NK-92 (cell line): ENCODE data around the gene TMPRSS3.

Experiments
- DNase-seq: peaks from one replicate; lab custom pipeline; 2025; ENCODE audit not compliant: unreplicated experiment; lab: John Stamatoyannopoulos, UW

The TMPRSS3 gene

DNA sequence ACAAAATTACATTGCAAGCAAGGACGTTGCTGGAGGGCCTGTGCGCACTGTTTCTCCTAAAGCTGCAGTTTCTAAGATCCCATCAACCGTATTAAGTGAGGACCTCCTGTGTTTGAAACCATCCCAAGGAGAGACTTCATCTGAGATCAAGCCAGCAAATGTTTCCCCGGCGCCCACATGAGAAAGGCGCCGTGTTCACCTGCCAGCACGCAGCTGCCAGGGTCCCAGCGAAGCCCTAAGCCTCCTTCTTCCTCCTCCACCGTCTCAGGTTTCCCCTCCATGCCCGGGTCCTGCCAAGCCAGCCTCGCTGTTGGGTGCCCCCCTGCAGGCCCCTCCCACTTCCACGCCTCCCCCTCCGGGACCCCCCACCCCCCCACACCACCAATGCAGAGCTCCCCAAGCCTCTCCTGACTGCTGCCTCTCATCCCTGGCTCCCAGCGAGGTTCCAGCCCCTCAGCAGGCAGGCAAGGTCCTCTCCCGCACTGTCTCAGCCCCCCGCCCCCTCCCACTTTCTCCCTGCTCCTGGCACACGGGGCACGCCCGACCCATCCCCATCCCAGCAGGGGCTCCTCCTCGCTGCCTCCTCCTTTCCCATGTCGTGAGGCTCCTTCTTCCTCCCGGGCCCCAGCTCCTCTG, 20.9 kb downstream of the TMPRSS3 start:
- DNase-seq: no peak

DNA sequence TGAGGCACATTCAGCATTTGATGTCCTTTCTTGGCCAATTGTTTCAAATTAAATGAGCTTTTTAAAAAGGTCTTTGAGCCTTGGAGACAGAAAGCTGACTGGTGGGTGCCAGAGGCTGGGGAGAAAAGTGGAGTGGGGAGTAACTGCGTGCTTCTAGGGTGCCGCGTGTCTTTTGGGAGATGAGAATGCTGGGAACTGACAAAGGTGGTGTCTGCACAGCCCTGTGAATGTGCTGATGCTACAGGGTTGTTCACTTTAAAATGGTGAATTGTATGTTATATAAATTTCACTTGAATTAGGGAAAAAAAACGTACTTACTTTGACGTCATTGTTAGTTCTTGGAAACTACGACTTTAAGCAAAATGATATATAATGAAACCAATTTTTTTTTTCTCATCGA, 21.4 kb downstream of the TMPRSS3 start:
- DNase-seq: no peak

DNA sequence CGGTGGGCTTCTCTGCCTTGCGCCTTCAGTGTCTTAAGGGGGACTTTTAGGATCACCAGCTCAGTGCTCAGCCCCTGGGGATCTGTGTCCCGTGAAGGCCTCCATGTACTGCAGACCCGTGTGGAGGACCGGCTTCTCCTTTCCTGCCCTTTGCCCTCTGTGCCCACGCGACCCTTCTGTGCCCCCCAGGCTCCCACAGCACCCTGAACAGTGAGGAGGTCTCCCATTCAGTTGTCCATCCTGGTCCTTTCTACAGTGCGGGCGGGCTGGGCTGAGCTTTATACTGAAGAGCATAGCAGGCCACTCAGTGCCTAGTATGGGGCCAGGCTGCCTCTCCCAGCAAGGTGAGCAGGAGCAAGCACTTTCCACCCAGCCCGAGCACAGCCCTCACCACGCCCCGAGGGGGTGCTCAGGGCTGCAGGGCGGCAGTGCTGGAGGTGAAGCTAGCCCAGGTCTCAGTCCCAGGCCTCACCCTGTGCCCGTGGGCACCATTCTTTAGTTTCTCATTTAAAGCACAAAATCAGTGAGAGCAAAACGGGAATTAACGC, 21.9 kb downstream of the TMPRSS3 start:
- DNase-seq: no peak

DNA sequence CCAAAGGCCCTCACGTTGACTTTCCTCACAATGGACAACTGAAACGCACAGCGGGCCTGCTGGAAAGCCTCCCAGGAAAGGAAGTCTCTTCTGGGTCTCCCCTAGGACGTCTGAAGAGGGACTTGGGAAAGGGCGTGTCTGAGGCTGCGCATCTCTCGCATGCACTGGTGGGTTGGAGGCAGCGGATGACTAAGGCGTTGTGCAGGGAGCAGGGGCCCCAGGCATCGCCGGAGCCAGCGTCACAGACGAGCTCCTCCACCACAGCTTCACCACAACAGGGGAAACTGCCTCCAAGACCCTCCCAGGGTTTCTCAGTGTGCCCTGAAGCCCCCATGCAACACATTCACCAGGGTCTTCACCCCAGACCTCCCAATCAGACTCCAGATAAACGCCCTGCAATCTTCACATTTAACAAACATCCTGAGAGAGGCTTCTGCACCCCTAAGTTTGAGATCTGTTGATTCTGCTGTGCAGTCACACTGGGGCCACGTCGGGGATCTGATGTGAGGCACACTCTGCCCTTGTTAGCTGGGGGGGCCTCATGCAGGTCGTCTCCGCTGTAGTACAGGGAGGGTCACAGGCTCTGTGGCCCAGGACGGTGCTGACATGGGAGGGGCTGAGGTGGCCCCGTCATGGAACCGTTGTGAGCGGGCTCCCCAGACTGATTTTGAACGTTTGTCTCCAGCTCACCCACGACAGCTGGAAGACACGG, 22.5 kb downstream of the TMPRSS3 start:
- DNase-seq: no peak

DNA sequence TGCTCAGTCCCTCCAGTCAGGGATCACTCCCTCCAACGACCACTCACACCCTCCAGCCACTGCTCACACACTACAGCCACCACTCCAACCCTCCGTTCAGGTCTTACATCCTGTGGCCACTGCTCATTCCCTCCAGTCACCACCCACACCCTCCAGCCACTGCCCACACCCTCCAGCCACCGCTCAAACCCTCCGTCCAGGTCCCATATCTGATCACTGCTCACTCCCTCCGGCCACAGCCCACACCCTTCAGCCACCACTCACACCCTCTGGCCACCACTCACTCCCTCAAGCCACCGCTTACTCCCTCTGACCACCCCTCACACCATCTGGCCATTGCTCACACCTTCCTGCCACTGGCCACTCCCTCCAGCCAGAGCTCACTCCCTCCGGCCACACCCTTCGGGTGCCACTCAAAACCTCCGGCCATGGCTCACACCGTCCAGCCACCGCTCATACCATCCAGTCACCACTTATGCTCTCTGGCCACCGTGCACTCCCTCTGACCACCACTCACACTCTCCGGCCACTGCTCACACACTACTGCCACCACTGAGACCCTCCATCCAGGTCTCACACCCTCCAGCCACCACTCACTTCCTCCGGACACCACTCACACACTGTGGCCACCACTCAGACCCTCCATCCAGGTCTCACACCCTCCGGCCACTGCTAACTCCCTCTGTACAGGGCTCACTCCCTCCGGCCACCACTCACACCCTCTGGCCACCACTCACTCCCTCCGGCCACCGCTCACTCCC, 24.8 kb downstream of the TMPRSS3 start:
- DNase-seq: no peak

DNA sequence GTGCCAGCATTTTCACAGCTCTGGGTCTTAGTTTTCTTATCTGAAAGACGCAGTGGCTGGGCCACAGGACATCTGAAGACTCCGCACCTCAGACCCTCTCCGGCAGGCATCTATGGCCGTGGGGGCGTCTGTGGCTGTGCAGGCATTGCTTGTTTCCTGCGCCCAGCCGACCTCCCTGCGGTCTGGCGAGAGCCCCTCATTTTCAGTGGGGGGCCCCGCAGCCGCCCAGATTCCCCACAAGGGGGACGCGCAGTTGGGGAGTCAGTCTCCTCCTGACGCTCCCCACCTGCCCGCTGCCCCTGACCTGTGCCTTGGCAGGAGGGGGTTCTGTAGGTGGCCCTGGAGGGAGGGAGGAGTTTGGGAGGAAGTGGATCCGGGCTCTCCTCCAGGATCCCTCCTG, 26.0 kb downstream of the TMPRSS3 start:
- DNase-seq: no peak

DNA sequence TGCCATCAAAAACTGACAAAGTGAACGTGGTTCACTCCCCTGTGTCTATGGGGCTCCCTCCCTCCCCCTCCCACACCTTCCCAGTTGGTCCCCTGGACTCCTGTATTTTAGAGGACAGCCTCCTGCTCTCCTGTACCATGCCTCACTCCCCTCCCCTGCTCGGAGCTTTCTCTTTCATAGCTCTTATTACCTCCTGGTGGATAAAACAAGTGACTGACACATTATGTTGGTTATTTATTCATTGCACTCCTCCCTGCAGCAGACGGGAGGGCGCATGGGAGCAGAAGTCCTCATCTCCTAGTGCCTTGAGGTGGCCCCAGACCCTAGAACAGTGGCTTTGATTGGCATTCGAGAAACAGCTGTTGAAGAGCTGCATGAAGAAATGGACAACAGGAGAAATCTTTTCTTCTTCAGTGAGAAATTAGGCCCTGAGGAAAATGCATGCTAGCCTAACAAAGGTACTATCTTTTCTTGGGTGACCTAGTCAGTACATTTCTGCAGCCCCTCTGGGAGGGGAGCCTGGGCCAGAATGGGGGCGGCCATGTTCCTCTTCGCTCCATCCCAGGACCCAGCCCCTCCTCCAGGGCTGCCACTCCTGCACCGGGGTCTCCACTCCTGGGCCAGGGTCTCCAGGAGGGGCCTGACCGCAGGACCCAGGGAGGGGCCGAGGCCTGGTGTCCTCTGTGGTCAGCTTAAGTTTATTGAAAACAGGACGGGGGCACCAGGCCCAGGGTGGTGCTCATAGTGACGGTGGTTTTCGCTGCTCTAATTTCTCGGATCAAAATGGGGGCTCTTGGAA, 28.3 kb downstream of the TMPRSS3 start:
- DNase-seq: no peak

DNA sequence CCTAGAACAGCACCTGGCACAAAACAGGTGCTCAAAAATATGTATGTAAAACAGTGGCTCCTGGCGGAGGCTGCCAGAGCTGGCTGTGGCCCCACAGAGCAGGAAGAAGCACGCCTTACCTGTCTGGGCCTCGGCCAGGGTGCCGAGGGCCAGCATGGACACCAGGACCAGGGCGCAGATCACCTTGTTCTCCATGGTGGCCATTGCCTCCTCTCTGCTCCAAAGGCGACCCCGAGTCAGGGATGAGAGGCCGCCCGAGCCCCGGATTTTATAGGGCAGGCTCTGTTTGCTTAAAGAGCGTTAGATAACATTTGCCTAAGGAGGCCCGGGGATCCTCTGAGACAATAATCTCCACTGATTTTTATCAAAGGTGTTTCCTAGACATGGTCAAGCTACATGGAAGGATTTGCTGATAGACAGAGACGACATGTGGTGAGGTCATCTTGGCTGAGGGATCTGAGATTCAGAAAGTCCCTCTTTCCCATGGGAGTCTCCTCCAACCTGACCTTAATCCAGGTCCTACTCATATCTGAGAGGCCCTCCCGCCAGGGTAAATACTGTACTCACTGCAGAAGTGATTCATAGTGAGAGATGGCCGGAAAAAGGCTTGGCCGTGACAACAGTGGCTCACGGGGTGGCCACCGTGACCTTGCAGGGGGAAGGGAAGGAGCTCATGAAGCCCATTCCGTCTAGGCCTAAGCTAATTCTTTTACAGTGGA, 29.4 kb downstream of the TMPRSS3 start, which contains the start of gene TFF1:
Gene TFF1, minus strand, starts transcription at position 244 of the 719 bp plus-strand sequence. Its CDS starts 40 bp downstream, at position 204.
- DNase-seq: no peak

DNA sequence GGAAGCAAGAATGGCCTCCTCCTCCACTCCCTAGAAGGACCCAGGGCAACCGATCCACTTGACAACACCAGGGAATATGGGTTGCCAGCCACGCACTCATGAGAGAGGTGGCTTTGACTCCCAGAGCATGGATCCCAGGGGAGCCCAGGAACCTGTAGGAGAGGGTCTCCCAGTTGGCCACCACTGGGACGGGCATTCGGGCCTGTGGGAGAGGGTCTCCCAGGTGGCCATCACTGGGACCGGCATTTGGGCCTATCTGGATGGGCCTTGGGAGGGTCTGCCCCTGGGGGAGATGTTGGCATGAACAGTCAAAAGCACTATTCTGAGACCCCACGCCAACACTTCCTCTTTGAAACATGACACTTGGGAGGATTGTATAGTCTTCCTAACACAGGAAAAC, 30.1 kb downstream of the TMPRSS3 start:
- no peak for DNase-seq

DNA sequence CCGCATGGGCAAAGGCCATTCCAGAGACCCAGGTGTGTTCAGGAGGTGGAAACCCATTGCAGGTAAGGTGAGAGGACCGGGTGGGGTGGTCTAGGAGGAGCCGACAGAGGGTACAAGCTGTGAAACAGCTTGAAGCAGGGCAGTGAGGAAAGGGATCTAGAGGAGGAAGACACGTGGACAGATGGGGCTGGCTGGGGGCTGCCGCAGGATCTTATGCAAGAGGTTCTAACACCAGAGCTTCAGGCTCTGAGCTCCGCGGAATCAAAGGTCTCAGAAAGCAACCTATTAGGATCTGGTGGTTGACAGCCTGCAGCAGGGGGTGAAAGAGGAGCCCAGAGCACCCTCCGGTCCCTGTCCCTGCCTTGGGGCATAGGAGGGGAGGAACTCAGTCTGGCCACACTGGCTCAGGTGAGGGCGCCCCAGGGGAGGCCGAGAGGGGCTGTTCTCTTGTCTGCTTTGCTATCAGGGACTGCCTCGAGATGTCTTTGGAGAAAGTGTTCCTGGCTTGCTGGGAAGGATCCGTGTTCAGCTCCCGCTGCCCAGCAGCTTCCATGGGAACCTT, 31.5 kb downstream of the TMPRSS3 start:
- DNase-seq: no peak

DNA sequence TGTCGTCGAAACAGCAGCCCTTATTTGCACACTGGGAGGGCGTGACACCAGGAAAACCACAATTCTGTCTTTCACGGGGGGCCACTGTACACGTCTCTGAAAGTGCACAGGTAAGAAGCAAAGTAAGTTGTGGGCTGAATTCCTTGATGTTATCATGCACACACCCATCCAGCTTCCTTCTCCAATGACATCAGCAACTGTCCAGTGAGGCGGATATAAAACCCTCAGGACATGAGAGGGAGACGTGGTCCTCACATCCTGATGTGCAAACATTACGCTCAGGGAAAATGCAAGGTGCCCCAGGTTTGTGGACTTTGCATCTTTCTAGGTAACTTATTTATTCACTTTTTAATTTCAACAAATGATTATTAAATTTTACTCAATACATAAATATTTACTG, 32.5 kb downstream of the TMPRSS3 start:
- no peak for DNase-seq

DNA sequence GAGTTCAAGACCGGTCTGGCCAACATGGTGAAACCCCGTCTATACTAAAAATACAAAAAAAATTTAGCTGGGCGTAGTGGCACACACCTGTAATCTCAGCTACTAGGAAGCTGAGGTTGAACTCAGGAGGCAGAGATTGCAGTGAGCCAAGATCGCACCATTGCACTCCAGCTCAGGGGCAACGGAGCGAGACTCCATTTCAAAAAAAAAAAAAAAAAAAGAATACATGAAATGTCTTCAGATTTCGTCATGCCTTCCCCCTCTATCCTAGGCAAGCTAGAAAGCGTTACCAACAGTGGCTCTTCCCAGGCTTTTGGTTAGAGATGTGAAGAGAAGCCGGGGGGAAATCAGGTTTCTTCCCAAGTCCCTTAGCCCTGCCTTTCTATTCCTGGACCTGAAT, 33.2 kb downstream of the TMPRSS3 start:
- no peak for DNase-seq

DNA sequence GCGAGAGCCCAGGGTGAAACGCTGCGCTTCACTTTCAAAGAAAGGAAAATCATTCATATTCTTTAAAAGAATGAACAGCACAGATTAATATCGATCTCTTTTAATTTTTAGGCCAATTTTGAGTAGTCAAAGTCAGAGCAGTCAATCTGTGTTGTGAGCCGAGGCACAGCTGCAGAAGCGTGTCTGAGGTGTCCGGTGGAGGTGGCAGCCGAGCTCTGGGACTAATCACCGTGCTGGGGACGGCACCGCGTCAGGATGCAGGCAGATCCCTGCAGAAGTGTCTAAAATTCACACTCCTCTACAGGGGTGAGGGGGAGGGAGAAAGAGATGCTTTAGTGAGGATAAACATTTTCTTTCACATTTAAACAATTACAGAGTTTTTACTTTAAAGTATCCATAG, 33.7 kb downstream of the TMPRSS3 start:
- no peak for DNase-seq

DNA sequence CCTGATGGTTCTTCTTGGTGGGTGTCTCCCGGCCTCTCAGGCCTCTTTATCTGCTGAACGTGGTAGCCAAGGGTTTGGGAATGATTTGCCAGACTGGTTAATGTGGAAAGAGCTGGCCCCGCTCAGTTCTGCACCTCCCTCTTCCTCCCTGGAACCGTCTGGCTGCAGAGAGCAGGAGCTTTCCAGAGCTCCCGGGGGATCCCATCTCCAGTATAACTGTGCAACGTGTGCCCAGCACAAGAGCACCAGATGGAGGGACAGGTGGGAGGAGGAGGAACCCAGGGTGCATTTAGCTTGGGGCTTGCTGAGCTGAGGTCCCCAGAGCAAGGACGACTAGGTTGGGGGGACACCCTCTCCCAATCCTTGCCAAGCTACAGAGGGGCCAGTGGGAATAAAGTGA, 34.6 kb downstream of the TMPRSS3 start:
- no peak for DNase-seq

DNA sequence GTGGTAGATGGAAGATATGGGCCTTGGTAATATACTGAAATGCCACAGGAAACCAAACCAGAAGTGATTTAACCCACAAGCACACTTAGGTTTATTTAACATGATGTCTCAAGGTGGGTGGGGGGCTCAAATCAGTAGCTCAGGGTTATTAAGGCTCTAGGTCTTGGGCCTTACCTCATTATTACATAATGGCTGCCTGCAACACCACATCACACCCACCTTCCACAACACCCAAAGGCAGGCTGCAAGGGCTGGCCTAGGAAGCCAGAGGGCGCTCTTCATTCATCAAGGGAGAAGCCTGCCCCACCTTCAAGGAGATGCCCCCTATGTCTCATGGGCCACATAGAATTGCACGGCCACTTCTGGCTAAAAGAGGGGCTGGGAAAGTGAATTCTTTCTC, 35.5 kb downstream of the TMPRSS3 start:
- no peak for DNase-seq

DNA sequence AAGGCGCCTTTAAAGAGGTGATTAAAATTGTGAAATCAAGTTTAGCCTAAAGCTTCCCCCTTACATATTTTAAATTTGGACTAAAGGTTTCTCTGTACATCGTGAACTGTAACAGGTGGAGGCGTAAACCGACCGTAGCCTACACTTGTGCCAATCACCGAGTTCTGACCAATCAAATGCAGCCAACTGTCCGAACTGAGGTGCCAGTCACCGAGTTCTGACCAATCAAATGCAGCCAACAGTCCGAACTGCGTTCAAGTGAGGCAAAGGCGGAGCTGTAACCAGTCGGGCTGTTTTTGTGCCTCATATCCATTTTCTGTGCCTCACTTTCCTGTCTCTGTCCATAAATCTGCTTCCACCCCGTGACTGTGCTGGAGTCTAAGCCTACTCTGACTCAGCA, 36.9 kb downstream of the TMPRSS3 start:
- DNase-seq: no peak

DNA sequence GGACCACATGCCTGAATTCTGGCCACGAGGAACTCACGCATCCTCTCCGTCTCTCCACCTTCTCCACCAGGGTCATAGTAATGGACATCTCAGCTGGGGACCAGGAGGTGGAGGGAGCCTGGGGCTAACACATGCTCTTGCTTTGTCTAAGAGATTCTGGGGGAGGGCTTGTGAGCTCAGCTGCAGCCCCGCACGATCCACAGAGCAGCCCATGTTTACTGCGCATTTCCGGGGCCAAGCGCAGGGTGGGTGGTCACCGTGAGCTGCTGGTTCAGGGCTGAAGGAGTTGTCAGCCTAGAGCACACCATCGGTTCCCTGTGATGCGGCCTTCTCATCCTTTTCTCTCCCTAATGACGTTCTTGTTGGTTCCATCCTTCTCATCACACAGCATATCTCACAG, 37.6 kb downstream of the TMPRSS3 start:
- DNase-seq: no peak

DNA sequence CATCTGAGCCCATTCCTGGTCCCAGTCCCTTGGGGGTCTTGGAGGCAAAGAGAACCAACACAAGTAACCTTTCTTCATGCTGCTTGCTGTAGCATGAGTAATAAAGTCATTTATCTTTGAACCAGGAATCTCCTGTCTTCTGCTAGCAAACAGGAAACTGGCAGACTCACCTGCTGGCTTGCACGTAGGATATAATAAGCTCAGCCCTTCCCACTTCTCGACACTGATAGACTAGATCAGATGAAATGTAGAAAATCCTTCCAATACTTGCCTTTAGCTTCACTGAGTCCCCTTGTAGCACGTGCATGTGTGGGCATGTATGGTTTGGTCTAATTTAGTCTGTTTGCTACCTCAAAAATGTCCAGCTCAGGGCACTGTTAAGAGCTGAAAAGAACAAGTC, 38.5 kb downstream of the TMPRSS3 start:
- no peak for DNase-seq

DNA sequence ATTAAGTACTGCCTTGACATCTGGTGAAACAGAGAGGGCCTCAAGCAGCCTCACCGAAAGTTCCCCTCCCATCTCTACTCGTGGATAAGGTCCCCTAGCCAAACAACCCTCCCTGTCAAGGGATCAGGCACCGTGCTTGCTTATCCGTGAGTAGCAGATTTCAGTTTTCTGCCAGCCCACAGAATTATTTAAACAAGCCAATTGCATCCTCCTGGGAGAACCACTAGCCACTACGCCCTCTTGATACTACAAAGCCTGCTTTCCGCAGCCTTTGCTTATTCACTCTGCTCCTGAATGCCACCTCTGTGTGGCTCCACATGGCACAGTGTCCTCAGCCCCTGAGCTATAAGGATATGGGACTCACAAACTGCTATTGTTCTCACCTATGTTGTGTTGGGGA, 39.2 kb downstream of the TMPRSS3 start:
- DNase-seq: no peak

DNA sequence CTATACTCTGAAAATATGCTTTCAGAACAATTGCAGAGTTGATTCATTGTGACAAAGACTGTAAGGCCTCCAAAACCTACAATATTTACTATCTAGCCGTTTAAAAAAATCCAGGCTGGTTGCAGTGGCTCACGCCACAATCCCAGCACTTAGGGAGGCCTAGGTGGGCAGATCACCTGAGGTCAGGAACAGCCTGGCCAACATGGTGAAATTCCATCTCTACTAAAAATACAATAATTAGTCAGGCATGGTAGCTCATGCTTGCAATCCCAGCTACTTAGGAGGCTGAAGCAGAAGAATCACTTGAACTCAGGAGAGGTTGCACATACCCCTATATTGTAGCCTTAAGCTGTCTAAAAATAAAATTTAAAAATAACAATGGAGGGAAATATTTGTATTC, 39.8 kb downstream of the TMPRSS3 start:
- no peak for DNase-seq
